Uterus (tissue), 2 donors: ENCODE data around the gene UNC45B.

ENCODE experiments used
- CTCF ChIP-seq, 4 experiments: fragments of 200-600 bp in 2 of 4; fragments of 450-650 bp in 2 of 4; sonication (generic) in 2 of 4; IDR thresholded peaks; one replicate each; pipeline ENCODE4 v1.5.1; 2016 to 2019; ENCODE audit warnings: antibody characterized with exemption in 4 of 4, mild to moderate bottlenecking in 2 of 4, moderate library complexity in 1 of 4
- POLR2A ChIP-seq, 2 donors: fragments of 450-650 bp; IDR thresholded peaks; one replicate each; pipeline ENCODE4 v1.6.1; 2016; ENCODE audit warnings: antibody characterized with exemption in 2 of 2, mild to moderate bottlenecking in 1 of 2, moderate library complexity in 1 of 2

- TF ChIP-seq POLR2A (IDR thresholded peaks at IDR 0.05) (no peak), CTCF (IDR thresholded peaks at IDR 0.05) (no peak)
Observed at GRCh38 chr17:35174835-35175334, 27.3 kb downstream of the UNC45B start.
